HG03060 (cell line): Measurements from ENCODE around the gene ALDH1A2.
"Not testable (repeated sequence)": the region's sequence is repeated elsewhere in the genome, so short reads cannot be mapped to it uniquely, and the experiment has no call there.

ENCODE experiments used
- ATAC-seq: cut with Tn5 transposase; IDR thresholded peaks from one replicate; pipeline ENCODE4 v1.9.1; 2021; ENCODE audit warnings: low read depth, moderate number of reproducible peaks; ENCODE audit not compliant: unreplicated experiment

Gene ALDH1A2

GRCh38 chr15:58010983-58011382 is 54.5 kb downstream of the ALDH1A2 start:
- no peak for ATAC-seq

- ATAC-seq: no peak
These were observed 61.7 kb downstream of the ALDH1A2 start for GRCh38 chr15:58003810-58004209.

- ATAC-seq: no peak
These were observed 63.0 kb downstream of the ALDH1A2 start for GRCh38 chr15:58002338-58003126.

GRCh38 chr15:57999699-58000098 is 65.8 kb downstream of the ALDH1A2 start:
- not testable (repeated sequence) for ATAC-seq

GRCh38 chr15:57996561-57996960 is 69.0 kb downstream of the ALDH1A2 start:
- ATAC-seq: no peak

GRCh38 chr15:57994221-57995049 is 71.1 kb downstream of the ALDH1A2 start:
- no peak for ATAC-seq

GRCh38 chr15:57993409-57994145 is 71.9 kb downstream of the ALDH1A2 start:
- ATAC-seq: no peak

- ATAC-seq: no peak
These were observed 72.7 kb downstream of the ALDH1A2 start for GRCh38 chr15:57992761-57993355.

- no peak for ATAC-seq
These were observed 92.0 kb downstream of the ALDH1A2 start for GRCh38 chr15:57973534-57973933.

- no peak for ATAC-seq
These were observed 92.6 kb downstream of the ALDH1A2 start for GRCh38 chr15:57972864-57973263.

GRCh38 chr15:57969996-57970395 is 95.5 kb downstream of the ALDH1A2 start:
- ATAC-seq: no peak

- no peak for ATAC-seq
These were observed 96.2 kb downstream of the ALDH1A2 start for GRCh38 chr15:57969355-57969754.

GRCh38 chr15:57962887-57963286 is 102.6 kb downstream of the ALDH1A2 start:
- ATAC-seq: no peak

GRCh38 chr15:57961919-57962318 is 103.6 kb downstream of the ALDH1A2 start:
- no peak for ATAC-seq

- ATAC-seq: no peak
These were observed 108.4 kb downstream of the ALDH1A2 start for GRCh38 chr15:57957113-57957512.

- no peak for ATAC-seq
These were observed 111.6 kb downstream of the ALDH1A2 start for GRCh38 chr15:57953874-57954273.

- ATAC-seq: no peak
These were observed 114.1 kb downstream of the ALDH1A2 start for GRCh38 chr15:57951328-57951932.

- no peak for ATAC-seq
These were observed 115.0 kb downstream of the ALDH1A2 start for GRCh38 chr15:57950381-57950946.

GRCh38 chr15:57949374-57949943 is 116.1 kb downstream of the ALDH1A2 start:
- no peak for ATAC-seq
